SU-DHL-6 (cell line): Measurements from ENCODE around the gene NFATC1.

Experiments
- H2AFZ ChIP-seq: fragments of 200-600 bp; sonication (generic); 2 replicates; pipeline ENCODE4 v1.6.1; 2014; ENCODE audit warnings: low read depth, mild to moderate bottlenecking, moderate library complexity, mixed read lengths, antibody characterized with exemption, low read length; ENCODE audit not compliant: severe bottlenecking
- H3F3A ChIP-seq: fragments of 200-600 bp; shearing (Covaris generic); 2 replicates; pipeline ENCODE4 v1.6.0; 2016; ENCODE audit warnings: antibody characterized with exemption, mild to moderate bottlenecking; ENCODE audit not compliant: insufficient read depth
- H3K27ac ChIP-seq: fragments of 200-600 bp; sonication (generic); 2 replicates; pipeline ENCODE4 v1.5.1; 2016; ENCODE audit warnings: low read depth, mild to moderate bottlenecking, low read length, moderate library complexity, mixed read lengths
- H3K27me3 ChIP-seq: fragments of 200-600 bp; sonication (generic), shearing (Covaris generic); 2 replicates; pipeline ENCODE4 v1.6.0; 2014; ENCODE audit warnings: mild to moderate bottlenecking, low read length
- H3K36me3 ChIP-seq: fragments of 200-600 bp; sonication (generic); 2 replicates; pipeline ENCODE4 v1.6.1; 2014; ENCODE audit warnings: mild to moderate bottlenecking, low read length, mixed read lengths
- H3K4me2 ChIP-seq: fragments of 300-600, 200-600 bp; shearing (Covaris generic), sonication (generic); 2 replicates; pipeline ENCODE4 v1.6.0; 2014; ENCODE audit warnings: low read length, low read depth, mild to moderate bottlenecking; ENCODE audit not compliant: poor library complexity, severe bottlenecking
- H3K4me3 ChIP-seq: fragments of 200-600 bp; sonication (generic); 2 replicates; pipeline ENCODE4 v1.5.1; 2014; ENCODE audit warnings: antibody characterized with exemption, low read length, mild to moderate bottlenecking, mixed read lengths; ENCODE audit not compliant: insufficient read depth, poor library complexity, severe bottlenecking
- H3K79me2 ChIP-seq: fragments of 200-600 bp; sonication (generic); 2 replicates; pipeline ENCODE4 v1.6.1; 2014; ENCODE audit warnings: mild to moderate bottlenecking, low read length, moderate library complexity; ENCODE audit not compliant: insufficient read depth
- H3K9ac ChIP-seq: fragments of 200-600 bp; sonication (generic); 2 replicates; pipeline ENCODE4 v1.7.0; 2014; ENCODE audit warnings: mild to moderate bottlenecking, low read length
- H3K9me2 ChIP-seq: fragments of 200-600 bp; sonication (generic); replicated peaks from 2 replicates; pipeline ENCODE4 v1.6.1; 2014; ENCODE audit warnings: low read length; ENCODE audit not compliant: insufficient read depth
- H3K9me3 ChIP-seq: fragments of 200-600 bp; sonication (generic); 2 replicates; pipeline ENCODE4 v1.6.1; 2014; ENCODE audit warnings: low read length, mixed read lengths; ENCODE audit not compliant: insufficient read depth
- H4K20me1 ChIP-seq: fragments of 200-600 bp; sonication (generic); 2 replicates; pipeline ENCODE4 v1.6.1; 2014; ENCODE audit warnings: low read depth, mild to moderate bottlenecking, antibody characterized with exemption, low read length, moderate library complexity, mixed read lengths
- EZH2phosphoT487 ChIP-seq: fragments of 200-600 bp; sonication (generic), shearing (Covaris generic); conservative IDR thresholded peaks from 2 replicates; pipeline ENCODE4 v1.6.1; 2018; ENCODE audit warnings: mild to moderate bottlenecking, antibody characterized with exemption, low read length, moderate library complexity, mixed read lengths
- TF ChIP-seq, protein P1 (sequence below): fragments of 200-600 bp; sonication (generic); IDR thresholded peaks from one replicate; pipeline ENCODE4 v1.5.1; 2017; ENCODE audit warnings: antibody characterized with exemption, mild to moderate bottlenecking, low read length, moderate library complexity; ENCODE audit not compliant: insufficient read depth, poor library complexity, severe bottlenecking

Gene NFATC1

DNA sequence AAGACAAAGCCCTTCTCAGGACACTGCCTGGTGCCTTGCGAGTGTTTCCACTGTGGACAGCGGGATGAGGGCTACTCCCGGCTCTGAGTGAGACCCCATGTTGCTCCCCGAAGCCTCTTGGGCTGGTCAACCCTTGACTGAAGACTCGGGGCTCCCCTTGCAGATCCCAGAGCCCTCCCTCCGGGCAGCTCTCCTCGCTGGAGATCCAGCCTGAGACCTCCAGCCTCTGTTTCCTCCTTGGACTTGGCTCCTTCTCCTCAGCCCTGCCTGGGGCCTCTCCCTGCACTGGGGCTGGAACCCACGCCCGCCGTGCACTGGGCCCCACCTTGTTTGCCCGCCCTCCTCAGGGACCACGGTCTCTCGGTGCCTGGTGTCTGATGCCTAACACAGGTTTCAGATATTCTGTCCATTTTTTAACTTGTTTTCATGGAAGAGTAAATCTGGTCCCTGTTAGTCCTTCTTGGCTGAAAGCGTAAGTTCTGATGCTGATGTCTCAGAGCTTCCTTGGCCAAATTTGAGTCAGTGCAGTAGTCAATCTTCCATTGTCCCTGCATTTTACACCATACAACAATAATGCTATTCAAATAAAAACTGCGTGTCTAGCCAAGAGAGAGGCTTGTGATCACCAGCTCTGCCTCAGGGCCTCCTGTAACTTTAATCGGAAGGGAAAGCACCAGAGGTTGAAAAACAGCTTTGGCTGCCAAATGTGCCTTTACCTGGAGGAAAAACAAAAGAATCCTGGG is 144.6 kb downstream of the NFATC1 start:
- H3K9ac ChIP-seq, result no peak overlapping the region
- H3K9me3 ChIP-seq, result no peaks in the 10 kb centered on the region
- TF ChIP-seq, protein P1, sequence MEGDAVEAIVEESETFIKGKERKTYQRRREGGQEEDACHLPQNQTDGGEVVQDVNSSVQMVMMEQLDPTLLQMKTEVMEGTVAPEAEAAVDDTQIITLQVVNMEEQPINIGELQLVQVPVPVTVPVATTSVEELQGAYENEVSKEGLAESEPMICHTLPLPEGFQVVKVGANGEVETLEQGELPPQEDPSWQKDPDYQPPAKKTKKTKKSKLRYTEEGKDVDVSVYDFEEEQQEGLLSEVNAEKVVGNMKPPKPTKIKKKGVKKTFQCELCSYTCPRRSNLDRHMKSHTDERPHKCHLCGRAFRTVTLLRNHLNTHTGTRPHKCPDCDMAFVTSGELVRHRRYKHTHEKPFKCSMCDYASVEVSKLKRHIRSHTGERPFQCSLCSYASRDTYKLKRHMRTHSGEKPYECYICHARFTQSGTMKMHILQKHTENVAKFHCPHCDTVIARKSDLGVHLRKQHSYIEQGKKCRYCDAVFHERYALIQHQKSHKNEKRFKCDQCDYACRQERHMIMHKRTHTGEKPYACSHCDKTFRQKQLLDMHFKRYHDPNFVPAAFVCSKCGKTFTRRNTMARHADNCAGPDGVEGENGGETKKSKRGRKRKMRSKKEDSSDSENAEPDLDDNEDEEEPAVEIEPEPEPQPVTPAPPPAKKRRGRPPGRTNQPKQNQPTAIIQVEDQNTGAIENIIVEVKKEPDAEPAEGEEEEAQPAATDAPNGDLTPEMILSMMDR, result no peak
- no peak for TF ChIP-seq EZH2phosphoT487

DNA sequence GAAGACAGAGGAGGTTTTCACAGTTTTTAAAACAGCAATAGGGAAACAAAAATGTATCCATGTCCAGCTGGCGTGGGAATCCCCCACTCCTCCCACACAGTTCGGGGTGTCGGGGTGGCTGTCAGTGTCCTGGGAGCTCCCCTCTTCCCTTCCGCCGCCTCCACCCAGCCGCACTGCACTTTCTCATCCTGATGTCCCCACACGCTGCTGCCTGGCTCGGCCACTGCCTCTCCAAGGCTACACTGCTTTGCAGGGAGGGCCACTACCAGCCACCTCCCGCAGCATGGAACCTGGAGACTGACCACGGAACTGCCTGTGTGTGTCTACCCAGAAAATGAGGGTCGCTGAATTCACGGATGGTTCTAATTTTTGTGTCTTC is 145.2 kb downstream of the NFATC1 start:
- Histone ChIP-seq H3K9me2 (no peaks in the 10 kb centered on the region), H3K36me3 (no peaks in the 10 kb centered on the region), H3K4me2 (no peak overlapping the region), H2AFZ (no peak overlapping the region), H3K4me3 (no peak overlapping the region), H4K20me1 (no peaks in the 10 kb centered on the region), H3F3A (no peaks in the 10 kb centered on the region), H3K9me3 (no peaks in the 10 kb centered on the region), H3K27me3 (no peaks in the 10 kb centered on the region), H3K9ac (no peak overlapping the region), H3K79me2 (no peaks in the 10 kb centered on the region), H3K27ac (no peak overlapping the region)
- TF ChIP-seq EZH2phosphoT487, result no peak
- TF ChIP-seq, protein P1, result no peak

More for the DNA sequence above, 144.6 kb downstream of the NFATC1 start:
- Histone ChIP-seq H3F3A (no peaks in the 10 kb centered on the region), H3K27me3 (no peaks in the 10 kb centered on the region), H3K4me2 (no peak overlapping the region), H3K79me2 (no peaks in the 10 kb centered on the region), H3K27ac (no peak overlapping the region), H2AFZ (no peak overlapping the region), H3K36me3 (no peaks in the 10 kb centered on the region), H4K20me1 (no peaks in the 10 kb centered on the region), H3K4me3 (no peak overlapping the region), H3K9me2 (no peaks in the 10 kb centered on the region)

DNA sequence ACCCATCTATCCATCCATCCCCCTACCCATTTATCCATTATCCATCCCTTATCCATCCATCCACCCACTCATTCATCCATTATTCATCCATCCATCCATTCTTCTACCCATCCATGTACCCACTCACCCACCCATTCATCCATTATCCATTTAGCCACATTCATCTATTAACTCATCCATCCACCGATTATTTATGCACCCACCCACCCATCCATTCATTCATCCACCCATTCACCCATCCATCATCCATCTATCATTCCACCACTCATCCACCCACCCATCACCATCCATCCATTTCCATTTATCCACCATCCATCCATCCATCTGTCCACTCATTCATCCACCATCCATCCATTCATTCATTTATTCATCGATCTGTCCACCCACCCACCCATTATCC is 146.5 kb downstream of the NFATC1 start:
- no peak for TF ChIP-seq EZH2phosphoT487
- TF ChIP-seq, protein P1, result no peak
- H3K9ac ChIP-seq, result no peak overlapping the region
- H3K27ac ChIP-seq, result no peak overlapping the region
- H3F3A ChIP-seq, result no peaks in the 10 kb centered on the region
- H3K79me2 ChIP-seq, result no peaks in the 10 kb centered on the region
- H3K36me3 ChIP-seq, result no peaks in the 10 kb centered on the region
- H3K4me3 ChIP-seq, result no peak overlapping the region
- H3K9me2 ChIP-seq, result no peaks in the 10 kb centered on the region
- no peak overlapping the region for H3K4me2 ChIP-seq
- H3K27me3 ChIP-seq, result no peaks in the 10 kb centered on the region
- H2AFZ ChIP-seq, result no peak overlapping the region
- no peaks in the 10 kb centered on the region for H4K20me1 ChIP-seq
- H3K9me3 ChIP-seq, result no peaks in the 10 kb centered on the region
